ENCODE data around the gene CGB5.
"Not testable (repeated sequence)": the region's sequence is repeated elsewhere in the genome, so short reads cannot be mapped to it uniquely, and the experiment has no call there.

Gene CGB5

GRCh38 chr19:49017041-49017665 lies 26.5 kb upstream of the CGB5 start, which contains the start of gene LHB:
Gene LHB (minus strand): TSS chr19:49017091. CDS start chr19:49017081, 10 bp downstream.
- DNase-seq: no peak
- no peak for TF ChIP-seq GATA1 (IDR thresholded peaks at IDR 0.05; ENCODE audit: low read depth, low read length)
- TF ChIP-seq POLR2A (IDR thresholded peaks at IDR 0.05; ENCODE audit: low read length): no peak

GRCh38 chr19:49017666-49018351 lies 25.8 kb upstream of the CGB5 start:
- peak in 1 of 2 experiments; percentile 67 for DNase-seq
- TF ChIP-seq POLR2A (IDR thresholded peaks at IDR 0.05; ENCODE audit: low read length) (peak; percentile 34), GATA1 (IDR thresholded peaks at IDR 0.05; ENCODE audit: low read depth, low read length) (no peak)

- not testable (repeated sequence) for DNase-seq
These were observed 25.0 kb upstream of the CGB5 start for GRCh38 chr19:49018388-49019241.

GRCh38 chr19:49019242-49019932 lies 24.3 kb upstream of the CGB5 start:
- DNase-seq: peak in 1 of 2 experiments; percentile 71
- TF ChIP-seq POLR2A (IDR thresholded peaks at IDR 0.05; ENCODE audit: low read length) (no peak), GATA1 (IDR thresholded peaks at IDR 0.05; ENCODE audit: low read depth, low read length) (no peak)

GRCh38 chr19:49020342-49020741 lies 23.3 kb upstream of the CGB5 start:
- no peak for DNase-seq
- TF ChIP-seq POLR2A (IDR thresholded peaks at IDR 0.05; ENCODE audit: low read length) (no peak), GATA1 (IDR thresholded peaks at IDR 0.05; ENCODE audit: low read depth, low read length) (no peak)

- no peak for DNase-seq
- TF ChIP-seq GATA1 (IDR thresholded peaks at IDR 0.05; ENCODE audit: low read depth, low read length): no peak
- TF ChIP-seq POLR2A (IDR thresholded peaks at IDR 0.05; ENCODE audit: low read length): no peak
These were observed 22.4 kb upstream of the CGB5 start for GRCh38 chr19:49020931-49021895.

GRCh38 chr19:49022116-49022515 lies 21.5 kb upstream of the CGB5 start:
- no peak for TF ChIP-seq GATA1 (IDR thresholded peaks at IDR 0.05; ENCODE audit: low read depth, low read length)
- no peak for TF ChIP-seq POLR2A (IDR thresholded peaks at IDR 0.05; ENCODE audit: low read length)
- DNase-seq: no peak

- DNase-seq: not testable (repeated sequence)
These were observed 19.4 kb upstream of the CGB5 start, which contains the start of gene CGB3 for GRCh38 chr19:49024233-49024632. Gene CGB3 (minus strand): TSS chr19:49024333. CDS start chr19:49023971, 362 bp downstream.

- not testable (repeated sequence) for DNase-seq
These were observed 18.6 kb upstream of the CGB5 start for GRCh38 chr19:49025088-49025487.

GRCh38 chr19:49025599-49025998 lies 18.0 kb upstream of the CGB5 start:
- DNase-seq: not testable (repeated sequence)

- not testable (repeated sequence) for DNase-seq
These were observed 15.0 kb upstream of the CGB5 start for GRCh38 chr19:49028686-49029085.

GRCh38 chr19:49029749-49030148 lies 13.9 kb upstream of the CGB5 start:
- not testable (repeated sequence) for DNase-seq

GRCh38 chr19:49030323-49030722 lies 13.3 kb upstream of the CGB5 start:
- not testable (repeated sequence) for DNase-seq

- DNase-seq: peak; percentile 80 to 82
These were observed 11.9 kb upstream of the CGB5 start, which contains the start of gene CGB2 for GRCh38 chr19:49031642-49032301. Gene CGB2 (plus strand): TSS chr19:49031890. CDS start chr19:49032096, 206 bp downstream.

- peak; percentile 75 to 76 for DNase-seq
These were observed 6.8 kb upstream of the CGB5 start, which contains the start of gene CGB1 for GRCh38 chr19:49036815-49037214. Gene CGB1 (minus strand): TSS chr19:49036895. CDS start chr19:49036711, 184 bp downstream.

- not testable (repeated sequence) for DNase-seq
These were observed 5.5 kb upstream of the CGB5 start for GRCh38 chr19:49038111-49038510.

GRCh38 chr19:49038557-49039276 lies 4.9 kb upstream of the CGB5 start:
- not testable (repeated sequence) for DNase-seq

GRCh38 chr19:49039736-49040135 lies 3.9 kb upstream of the CGB5 start:
- DNase-seq: not testable (repeated sequence)

Data from erythroblast (primary cell).